HG03025 (cell line): Measurements from ENCODE around the gene HADHA.

Experiments
- ATAC-seq: cut with Tn5 transposase; IDR thresholded peaks from one replicate; pipeline ENCODE4 v1.9.1; 2021; ENCODE audit warnings: mild to moderate bottlenecking, moderate library complexity; ENCODE audit not compliant: unreplicated experiment, low FRiP score

HADHA gene

DNA sequence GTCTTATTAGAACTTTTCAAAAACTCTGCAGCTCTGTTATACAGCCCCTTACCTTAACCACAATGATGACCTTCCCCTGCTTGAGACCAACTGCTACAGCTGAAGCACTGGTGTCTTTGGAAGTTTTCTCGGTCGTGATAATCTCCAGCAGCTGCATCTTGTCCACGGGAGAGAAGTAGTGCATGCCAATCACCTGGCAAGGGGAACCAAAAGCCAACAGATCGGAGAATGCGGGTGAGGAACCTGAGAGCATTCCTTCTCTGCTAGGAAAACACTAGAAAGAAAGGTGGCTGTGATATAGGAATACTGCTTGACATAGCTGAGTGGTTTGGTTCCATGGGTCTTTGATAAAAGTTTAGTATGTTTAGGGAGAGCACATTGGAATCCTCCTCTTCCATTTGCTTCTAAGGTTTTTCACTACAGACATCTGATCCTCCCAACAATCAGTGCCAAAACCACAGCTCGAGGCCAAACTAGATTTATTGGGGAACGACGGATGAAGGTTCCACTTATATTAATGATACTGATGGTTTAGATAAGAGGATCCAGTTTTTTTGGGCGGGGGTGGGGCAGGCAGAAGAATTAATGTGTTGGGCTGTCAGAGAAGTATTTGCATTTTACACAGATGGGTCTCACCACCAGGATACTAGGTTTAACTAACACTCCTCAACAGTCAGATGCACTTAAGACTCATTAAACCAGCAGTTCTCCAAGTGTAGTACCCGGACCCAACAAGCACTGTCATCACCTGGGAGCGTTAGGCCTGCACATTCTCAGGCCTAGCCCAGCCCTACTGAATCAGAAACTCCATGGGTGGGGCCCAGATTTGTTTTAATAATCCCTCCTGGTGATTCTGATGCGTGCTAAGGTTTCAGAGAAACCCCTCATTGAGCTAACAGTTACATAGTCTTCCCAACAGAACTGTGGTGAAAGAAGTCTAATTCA, 49.1 kb downstream of the HADHA start:
- ATAC-seq = no peak

DNA sequence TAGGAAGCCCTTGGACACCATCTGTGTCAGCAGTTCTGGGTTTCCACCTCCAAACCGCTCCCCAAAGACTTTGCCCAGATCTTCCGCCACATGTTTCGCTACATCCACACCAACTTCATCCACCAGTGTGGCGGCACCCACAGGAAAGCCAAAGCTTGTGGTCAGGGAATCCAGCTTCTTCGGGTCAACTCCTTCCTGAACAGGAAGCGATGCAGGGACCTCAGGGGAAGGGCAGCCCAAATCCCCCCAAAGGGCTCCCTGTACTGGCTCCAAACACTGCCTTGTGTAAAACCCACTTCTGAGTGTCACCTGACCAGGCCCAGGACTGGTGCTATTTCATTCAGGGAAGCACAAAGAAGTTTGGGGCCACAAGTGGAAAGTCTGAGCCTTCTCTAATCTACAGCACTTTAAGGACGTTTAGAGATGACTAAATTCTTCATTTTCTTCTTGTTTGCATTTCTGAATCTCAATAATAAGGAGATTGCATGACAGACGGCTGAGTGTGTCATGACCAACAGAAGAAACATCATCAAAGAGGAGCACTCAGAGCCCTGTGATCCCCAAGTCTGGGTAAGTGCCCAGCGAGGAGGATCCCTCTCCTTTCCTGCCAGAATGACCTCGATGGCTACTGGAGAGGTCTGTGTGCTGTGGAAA, 50.7 kb downstream of the HADHA start:
- no peak for ATAC-seq

DNA sequence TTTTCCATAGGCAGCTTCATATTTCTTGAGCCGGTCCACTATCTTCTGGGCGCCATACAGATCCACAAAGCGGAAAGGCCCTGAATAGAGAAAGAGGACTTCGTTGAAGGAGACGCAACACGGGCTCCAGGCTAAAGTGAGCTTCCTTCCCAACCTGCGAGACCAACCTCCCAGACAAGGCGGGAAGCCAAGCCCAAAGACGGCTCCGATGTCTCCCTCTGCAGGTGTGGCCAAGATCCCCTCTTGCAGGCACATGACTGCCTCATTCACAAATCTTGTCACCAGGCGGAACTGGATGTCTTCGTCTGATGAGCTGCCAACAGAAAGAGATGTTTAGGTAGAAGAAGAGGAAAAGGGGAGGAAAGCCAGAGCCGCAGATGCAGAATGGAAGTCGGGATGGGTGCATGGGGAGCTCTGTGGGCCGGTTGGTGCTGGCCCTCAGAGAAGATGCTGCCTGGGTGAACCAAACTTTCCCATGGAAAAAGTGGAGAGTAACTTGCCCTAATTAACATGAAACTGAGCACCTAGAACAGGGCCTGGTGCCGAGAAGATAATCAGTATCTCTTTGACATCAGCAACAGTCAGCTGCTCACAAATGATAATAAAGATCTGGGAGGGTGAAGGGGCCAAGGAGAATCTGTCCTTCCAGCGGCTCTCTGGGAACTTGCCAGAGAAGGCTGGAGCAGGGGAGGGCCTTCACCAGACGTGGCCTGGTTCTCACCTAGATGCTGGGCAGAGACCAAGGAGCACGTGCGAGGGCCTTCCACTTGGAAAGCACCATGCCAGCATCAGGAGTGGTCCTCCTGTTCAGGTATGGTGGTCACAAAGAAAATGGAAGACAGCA, 52.9 kb downstream of the HADHA start:
- no peak for ATAC-seq

GRCh38 chr2:26190369-26190768, 54.1 kb downstream of the HADHA start:
- no peak for ATAC-seq

DNA sequence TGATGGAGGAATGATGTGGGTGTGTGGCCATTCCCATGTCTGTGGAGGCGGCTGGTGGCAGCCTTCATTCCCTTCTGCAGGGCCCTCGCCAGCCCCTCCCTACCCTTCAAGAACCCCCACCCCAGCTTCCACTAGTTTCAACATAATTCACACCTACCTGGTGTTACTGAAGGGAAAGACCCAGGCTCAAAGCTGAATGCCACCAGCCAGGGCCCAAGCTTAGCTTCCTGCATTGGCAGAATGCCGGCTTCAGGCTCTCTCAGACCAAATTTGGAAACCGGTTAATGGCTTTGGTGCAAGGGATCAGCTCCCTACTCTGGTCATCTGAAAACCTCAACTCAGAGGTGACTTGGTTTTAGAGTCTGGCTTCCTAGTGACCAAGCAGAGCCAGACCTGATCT, 54.7 kb downstream of the HADHA start:
- ATAC-seq = no peak

GRCh38 chr2:26189123-26189522, 55.3 kb downstream of the HADHA start:
- ATAC-seq = no peak

DNA sequence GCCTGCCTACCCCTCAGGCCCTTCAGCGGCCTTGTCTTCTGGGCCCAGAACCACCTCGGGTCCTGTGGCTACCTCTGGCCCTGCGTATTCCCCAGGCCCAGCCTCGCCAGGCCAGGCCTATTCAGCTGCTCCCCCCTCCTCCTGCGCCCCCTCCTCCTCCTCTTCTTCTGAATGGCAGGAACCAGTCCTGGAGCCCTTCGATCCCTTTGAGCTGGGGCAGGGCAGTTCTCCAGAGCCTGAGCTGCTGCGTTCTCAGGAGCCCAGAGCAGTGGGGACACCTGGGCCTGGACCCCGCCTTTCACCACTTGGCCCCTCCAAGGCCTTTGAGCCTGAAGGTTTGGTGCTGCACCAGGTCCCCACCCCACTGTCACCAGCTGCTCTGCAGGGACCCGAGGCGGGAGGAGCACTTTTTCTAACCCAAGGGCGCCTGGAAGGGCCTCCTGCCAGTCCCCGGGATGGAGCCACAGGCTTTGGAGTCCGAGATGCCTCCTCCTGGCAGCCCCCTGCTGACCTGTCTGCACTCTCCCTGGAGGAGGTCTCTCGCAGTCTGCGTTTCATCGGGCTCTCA, 56.8 kb downstream of the HADHA start:
- no peak for ATAC-seq

DNA sequence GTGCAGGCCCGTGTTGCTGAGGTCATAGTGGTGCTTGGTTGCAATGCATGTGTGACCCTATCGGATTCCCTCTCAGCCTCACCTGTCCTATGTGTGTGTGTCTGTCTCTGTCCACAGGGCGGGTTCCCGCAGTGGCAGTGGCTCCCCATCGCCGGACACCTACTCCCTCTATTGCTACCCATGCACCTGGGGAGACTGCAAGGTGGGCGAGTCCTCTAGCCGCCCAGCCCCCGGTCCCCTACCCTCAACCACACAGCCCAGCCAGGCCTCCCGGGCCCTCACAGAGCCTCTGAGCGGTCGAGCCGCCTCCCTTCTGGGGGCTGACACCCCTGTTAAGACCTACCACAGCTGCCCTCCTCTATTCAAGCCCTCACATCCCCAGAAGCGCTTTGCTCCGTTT, 57.3 kb downstream of the HADHA start:
- no peak for ATAC-seq

- no peak for ATAC-seq
Measured at GRCh38 chr2:26185954-26186770, 58.3 kb downstream of the HADHA start.

DNA sequence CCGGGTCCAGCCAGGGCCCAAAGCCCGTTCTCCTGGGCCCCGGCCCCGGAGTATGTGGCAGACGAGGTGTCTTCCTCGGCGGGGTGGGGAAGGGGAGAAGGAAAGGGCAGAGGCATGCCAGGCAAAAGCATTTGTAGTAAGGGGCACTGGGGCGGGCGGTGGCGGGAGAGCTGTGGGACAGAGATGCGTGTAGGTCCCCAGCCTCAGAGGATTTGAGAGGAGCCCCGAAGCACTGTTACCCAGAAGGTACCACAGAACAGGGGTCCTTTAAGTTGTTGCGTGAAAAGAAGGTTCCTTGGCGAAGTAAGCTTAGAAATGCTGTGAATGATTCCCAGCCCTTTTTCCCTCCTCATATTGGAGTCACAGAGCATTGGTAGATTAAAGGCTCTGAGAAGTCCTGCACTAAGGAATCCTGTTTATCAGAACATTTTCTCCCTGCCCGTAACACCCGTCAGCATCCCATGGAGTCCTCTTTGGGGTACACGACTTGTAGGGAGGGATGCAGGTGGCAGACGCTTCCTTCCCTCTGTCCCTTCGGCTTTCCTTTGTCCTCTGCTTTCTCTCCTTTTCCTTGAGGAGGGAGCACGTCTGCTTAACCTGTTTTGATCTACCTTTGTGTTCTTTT, 59.0 kb downstream of the HADHA start:
- ATAC-seq = no peak

- no peak for ATAC-seq
Measured at GRCh38 chr2:26184555-26185303, 59.7 kb downstream of the HADHA start.

GRCh38 chr2:26184121-26184520, 60.3 kb downstream of the HADHA start:
- ATAC-seq = no peak

DNA sequence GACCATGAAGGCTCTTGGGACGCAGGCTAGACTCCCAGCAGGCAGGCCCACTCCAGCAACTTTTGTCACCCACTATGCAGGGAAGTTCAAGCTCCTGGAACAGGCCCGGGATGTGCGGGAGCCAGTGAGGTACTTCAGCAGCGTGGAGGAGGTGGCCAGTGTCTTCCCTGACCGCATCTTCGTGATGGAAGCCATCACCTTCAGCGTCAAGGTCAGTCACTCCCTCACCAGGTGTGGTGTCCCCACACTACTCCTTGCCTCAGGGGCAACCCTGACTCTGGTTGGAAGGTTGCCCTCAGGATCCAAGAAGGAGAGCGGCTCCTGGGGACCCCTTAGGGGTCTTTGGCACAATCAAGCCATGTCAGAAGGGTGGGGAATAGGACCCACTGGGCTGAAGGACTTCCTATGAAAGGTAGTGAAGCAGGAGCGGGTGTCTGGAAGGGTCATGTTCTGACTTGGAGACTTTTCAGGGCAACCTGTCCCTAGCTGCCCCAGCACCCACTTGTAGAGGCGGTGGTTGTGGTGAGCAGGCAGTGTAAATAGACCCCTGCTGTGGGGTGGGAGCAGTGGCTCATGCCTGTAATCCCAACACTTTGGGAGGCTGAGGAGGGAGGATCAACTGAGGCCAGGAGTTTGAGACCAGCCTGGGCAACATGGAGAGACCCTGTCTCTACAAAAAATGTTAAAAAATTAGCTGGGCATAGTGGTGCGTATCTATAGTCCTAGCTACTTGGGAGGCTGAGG, 61.4 kb downstream of the HADHA start:
- ATAC-seq = no peak

GRCh38 chr2:26182441-26182840, 62.0 kb downstream of the HADHA start:
- no peak for ATAC-seq

GRCh38 chr2:26179446-26179913, 65.0 kb downstream of the HADHA start:
- ATAC-seq = no peak

- ATAC-seq = no peak
Measured at GRCh38 chr2:26178746-26179436, 65.5 kb downstream of the HADHA start.

GRCh38 chr2:26178246-26178645, 66.2 kb downstream of the HADHA start:
- no peak for ATAC-seq
